ENCODE measurements around the gene FAM9A.

DNA sequence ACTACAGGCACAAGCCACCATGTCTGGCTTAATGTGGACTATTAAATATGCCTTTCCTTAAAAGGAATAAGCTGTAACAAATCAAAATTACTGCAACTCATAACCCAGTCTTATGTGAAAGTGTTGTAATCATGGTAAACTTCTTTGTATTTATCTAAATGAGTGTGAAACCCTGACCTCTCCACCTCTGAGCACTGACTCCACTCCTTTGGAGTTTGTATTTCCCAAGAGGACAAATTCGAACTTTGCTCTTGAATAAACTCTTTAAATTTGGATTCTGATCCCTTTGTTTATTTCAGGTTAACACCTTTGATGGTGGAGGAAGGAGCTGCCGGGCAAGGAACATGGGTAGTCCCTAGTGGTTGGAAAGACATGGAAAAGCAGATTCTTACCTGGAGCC, 48.3 kb upstream of the FAM9A start:
- no peak for TF ChIP-seq GATA3 (IDR thresholded peaks at IDR 0.05; ENCODE audit: low read depth, low read length)
- no peak for TF ChIP-seq GATA2 (IDR thresholded peaks at IDR 0.05; ENCODE audit: low read depth, low read length)

Data from SH-SY5Y (cell line).